Neuron (in vitro differentiated cells): Measurements from ENCODE around the gene PTGR2.

Experiments
- H2AFZ ChIP-seq: one replicate; pipeline ENCODE4 v1.6.1; 2013; ENCODE audit warnings: low read depth, mild to moderate bottlenecking, inconsistent platforms, low read length, moderate library complexity
- H3K27me3 ChIP-seq: one replicate; pipeline ENCODE4 v1.6.1; 2013; ENCODE audit warnings: low read length; ENCODE audit not compliant: insufficient read depth
- H3K36me3 ChIP-seq: one replicate; pipeline ENCODE4 v1.6.1; 2013; ENCODE audit warnings: low read length; ENCODE audit not compliant: insufficient read depth
- H3K4me1 ChIP-seq: one replicate; pipeline ENCODE4 v1.6.1; 2013; ENCODE audit warnings: low read length; ENCODE audit not compliant: insufficient read depth
- H3K4me3 ChIP-seq: 2 replicates; pipeline ENCODE4 v1.5.1; 2013; ENCODE audit warnings: mild to moderate bottlenecking, low read length, moderate library complexity
- H3K9me3 ChIP-seq: one replicate; pipeline ENCODE4 v1.6.1; 2013; ENCODE audit warnings: low read length

The PTGR2 gene

GRCh38 chr14:73851567-73852382 is at the start of gene PTGR2:
TSS of gene PTGR2 (plus strand) at chr14:73851831. CDS start at chr14:73858863, 7,032 bp downstream.
- H3K4me1 ChIP-seq, result peaks cover 6% of the 10 kb centered on the region
- H3K9me3 ChIP-seq, result no peaks in the 10 kb centered on the region

DNA sequence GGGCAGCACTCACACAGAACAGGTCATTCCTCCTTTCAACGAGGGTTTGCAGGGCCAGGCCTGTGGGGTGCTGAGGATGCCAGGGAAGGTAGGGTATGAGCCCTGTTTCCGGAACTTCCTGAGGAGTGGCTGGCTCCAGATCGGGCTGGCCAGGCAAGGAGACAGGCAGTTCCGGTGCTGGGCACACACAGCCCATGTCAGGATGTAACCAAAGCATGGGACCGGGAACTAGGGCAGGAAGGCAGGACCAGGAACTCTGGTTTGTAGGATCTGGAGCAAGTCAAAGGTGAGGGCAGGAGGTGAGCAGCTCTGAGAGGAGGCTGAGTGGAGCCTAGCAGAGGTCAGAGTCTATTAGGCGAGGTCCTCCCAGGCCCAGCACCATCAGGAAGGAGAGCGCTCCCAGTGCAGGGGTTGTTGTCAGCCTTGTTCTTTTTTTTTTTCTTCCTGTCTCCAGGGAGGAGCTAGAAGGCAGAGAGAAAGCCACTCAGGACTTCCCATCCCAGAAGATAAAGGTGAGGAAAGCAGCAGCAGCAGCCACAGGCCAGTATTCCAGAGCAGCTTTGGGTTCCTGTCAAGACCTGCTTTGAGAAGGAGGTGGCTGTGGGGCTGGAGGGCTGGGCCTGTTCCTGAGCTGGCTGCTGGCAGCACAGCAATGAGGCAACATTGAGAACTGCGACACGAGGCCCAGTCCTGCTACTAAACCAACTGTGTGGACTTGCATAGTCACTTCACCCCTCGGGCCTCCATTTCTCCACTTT is 49.0 kb upstream of the PTGR2 start:
- Histone ChIP-seq H3K36me3 (no peaks in the 10 kb centered on the region), H2AFZ (no peak overlapping the region), H3K4me1 (no peaks in the 10 kb centered on the region), H3K27me3 (no peaks in the 10 kb centered on the region), H3K4me3 (no peak overlapping the region), H3K9me3 (no peaks in the 10 kb centered on the region)

More at GRCh38 chr14:73851567-73852382, at the start of gene PTGR2:
- no peaks in the 10 kb centered on the region for H3K36me3 ChIP-seq
- peak within 1 kb of the TSS; percentile 73 for H2AFZ ChIP-seq
- H3K27me3 ChIP-seq, result no peaks in the 10 kb centered on the region
- H3K4me3 ChIP-seq, result peak within 1 kb of the TSS; percentile 90

DNA sequence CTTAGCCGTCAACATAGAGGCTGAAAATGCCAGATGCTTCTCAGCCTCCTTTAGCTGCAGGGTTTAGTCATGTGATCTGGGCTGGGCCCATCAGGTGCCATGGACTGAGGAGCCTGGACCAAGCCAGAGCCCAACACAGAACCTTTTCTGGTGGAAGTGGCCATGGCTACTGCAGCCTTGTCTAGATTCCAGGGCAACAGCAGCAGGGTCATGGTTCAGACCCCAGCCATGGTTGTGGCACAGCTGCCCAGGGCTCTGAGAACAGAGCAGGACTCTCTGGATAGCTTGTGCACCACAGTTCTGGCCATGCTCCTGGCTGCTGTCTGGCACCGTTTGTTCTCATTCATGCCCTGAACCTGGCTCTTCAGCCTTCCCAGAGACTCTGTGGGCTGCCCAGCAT is 47.0 kb upstream of the PTGR2 start:
- Histone ChIP-seq H3K4me1 (no peaks in the 10 kb centered on the region), H3K27me3 (no peaks in the 10 kb centered on the region), H3K9me3 (no peaks in the 10 kb centered on the region), H3K4me3 (no peak overlapping the region), H2AFZ (no peak overlapping the region), H3K36me3 (no peaks in the 10 kb centered on the region)

DNA sequence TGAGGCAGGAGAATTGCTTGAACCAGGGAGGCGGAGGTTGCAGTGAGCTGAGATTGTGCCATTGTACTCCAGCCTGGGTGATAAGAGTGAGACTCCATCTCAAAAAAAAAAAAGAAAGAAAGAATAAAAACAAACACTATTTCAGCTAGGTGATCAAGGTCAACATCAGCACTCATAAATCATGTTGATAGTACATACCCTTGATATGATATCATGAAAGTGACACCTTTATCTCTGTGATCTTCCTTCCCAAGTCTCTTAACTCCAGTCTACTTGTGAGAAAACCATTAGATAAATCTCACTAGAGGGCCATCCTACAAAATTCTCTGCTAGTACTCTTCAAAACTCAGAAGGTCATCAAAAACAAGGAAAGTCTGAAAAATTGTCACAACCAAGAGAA is 44.2 kb upstream of the PTGR2 start:
- Histone ChIP-seq H3K4me3 (no peak overlapping the region), H2AFZ (no peak overlapping the region), H3K9me3 (no peaks in the 10 kb centered on the region), H3K27me3 (no peaks in the 10 kb centered on the region), H3K4me1 (no peaks in the 10 kb centered on the region), H3K36me3 (no peaks in the 10 kb centered on the region)

DNA sequence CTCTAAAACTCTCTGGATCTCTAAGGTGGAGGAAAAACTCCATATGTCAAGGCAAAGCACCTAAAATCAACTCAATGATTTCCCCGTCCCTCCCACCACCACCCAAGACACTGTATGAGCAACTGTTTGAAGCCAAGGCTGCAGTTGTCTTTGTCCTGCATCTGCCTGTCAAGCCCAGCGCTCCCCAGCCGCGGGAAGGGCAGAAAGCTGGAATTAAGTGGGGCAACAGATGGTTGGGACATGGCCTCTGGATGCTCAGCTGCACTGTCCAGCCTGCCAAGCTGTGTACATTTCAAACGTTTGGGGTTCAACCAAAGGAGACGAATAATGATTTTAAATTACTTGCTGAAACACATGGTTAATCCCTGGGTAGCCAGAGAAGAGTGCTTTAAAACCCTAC is 42.2 kb upstream of the PTGR2 start:
- Histone ChIP-seq H2AFZ (no peak overlapping the region), H3K27me3 (no peaks in the 10 kb centered on the region), H3K36me3 (no peaks in the 10 kb centered on the region), H3K4me1 (no peaks in the 10 kb centered on the region), H3K9me3 (no peaks in the 10 kb centered on the region), H3K4me3 (no peak overlapping the region)

DNA sequence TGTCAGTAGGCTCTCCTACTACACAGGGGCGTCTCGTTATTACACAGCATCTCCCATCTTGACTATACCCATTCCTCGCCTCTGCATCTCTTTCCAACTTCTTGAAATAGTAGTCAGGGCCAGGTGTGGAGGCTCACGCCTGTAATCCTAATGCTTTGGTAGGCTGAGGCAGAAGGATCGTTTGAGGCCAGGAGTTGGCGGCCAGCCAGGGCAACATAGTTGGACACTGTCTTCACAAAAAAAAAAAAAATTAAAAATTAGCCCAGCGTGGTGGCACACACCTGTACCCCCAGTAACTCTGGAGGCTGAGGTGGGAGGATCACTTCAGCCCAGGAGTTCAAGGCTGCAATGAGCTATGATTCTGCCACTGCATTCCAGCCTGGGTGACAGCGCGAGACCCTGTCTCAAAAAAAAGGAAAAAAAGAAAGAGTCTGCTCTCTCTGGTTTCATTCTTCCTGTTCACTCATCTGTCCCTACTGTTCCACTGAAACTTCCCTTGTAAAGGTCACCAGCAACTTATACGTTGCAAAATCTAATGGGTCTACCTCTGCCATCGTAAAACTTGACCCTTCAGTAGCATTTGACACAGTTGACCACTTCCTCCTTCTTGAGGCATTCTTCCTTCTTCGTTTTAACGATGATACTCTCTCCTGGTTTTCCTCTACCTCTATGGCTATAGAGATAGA is 41.0 kb upstream of the PTGR2 start:
- no peak overlapping the region for H3K4me3 ChIP-seq
- H3K9me3 ChIP-seq, result no peaks in the 10 kb centered on the region

DNA sequence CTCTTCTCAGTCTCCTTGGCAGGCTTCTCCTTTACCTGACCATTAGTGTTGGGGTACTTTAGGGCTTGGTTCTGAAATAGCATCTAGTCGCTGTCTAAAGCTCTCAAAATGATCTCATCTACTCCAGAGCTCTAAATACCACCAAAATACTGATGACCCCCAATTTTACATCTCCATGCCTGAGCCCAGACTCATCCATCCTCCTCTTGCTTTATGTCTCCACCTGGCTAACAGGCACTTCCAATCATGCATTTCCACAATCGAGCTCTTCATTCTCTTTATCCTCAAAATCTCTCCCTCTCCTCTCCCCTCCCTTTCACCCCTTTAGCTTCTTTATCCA is 40.5 kb upstream of the PTGR2 start:
- Histone ChIP-seq H3K36me3 (no peaks in the 10 kb centered on the region), H3K27me3 (no peaks in the 10 kb centered on the region), H2AFZ (no peak overlapping the region), H3K4me3 (no peak overlapping the region), H3K9me3 (no peaks in the 10 kb centered on the region), H3K4me1 (no peaks in the 10 kb centered on the region)

More for the DNA sequence above, 41.0 kb upstream of the PTGR2 start:
- no peaks in the 10 kb centered on the region for H3K27me3 ChIP-seq
- no peaks in the 10 kb centered on the region for H3K36me3 ChIP-seq
- H3K4me1 ChIP-seq, result no peaks in the 10 kb centered on the region
- H2AFZ ChIP-seq, result no peak overlapping the region

- H3K27me3 ChIP-seq, result no peaks in the 10 kb centered on the region
- H3K4me3 ChIP-seq, result no peak overlapping the region
- no peak overlapping the region for H2AFZ ChIP-seq
- no peaks in the 10 kb centered on the region for H3K9me3 ChIP-seq
- H3K36me3 ChIP-seq, result no peaks in the 10 kb centered on the region
- no peaks in the 10 kb centered on the region for H3K4me1 ChIP-seq
Measured at GRCh38 chr14:73814153-73814552, 37.5 kb upstream of the PTGR2 start.

GRCh38 chr14:73815849-73816248 is 35.8 kb upstream of the PTGR2 start:
- Histone ChIP-seq H3K27me3 (no peaks in the 10 kb centered on the region), H3K36me3 (no peaks in the 10 kb centered on the region), H3K9me3 (no peaks in the 10 kb centered on the region), H2AFZ (no peak overlapping the region), H3K4me1 (no peaks in the 10 kb centered on the region), H3K4me3 (no peak overlapping the region)

GRCh38 chr14:73816393-73816816 is 35.2 kb upstream of the PTGR2 start:
- Histone ChIP-seq H3K9me3 (no peaks in the 10 kb centered on the region), H3K4me3 (no peak overlapping the region), H2AFZ (no peak overlapping the region), H3K27me3 (no peaks in the 10 kb centered on the region), H3K36me3 (no peaks in the 10 kb centered on the region), H3K4me1 (no peaks in the 10 kb centered on the region)

DNA sequence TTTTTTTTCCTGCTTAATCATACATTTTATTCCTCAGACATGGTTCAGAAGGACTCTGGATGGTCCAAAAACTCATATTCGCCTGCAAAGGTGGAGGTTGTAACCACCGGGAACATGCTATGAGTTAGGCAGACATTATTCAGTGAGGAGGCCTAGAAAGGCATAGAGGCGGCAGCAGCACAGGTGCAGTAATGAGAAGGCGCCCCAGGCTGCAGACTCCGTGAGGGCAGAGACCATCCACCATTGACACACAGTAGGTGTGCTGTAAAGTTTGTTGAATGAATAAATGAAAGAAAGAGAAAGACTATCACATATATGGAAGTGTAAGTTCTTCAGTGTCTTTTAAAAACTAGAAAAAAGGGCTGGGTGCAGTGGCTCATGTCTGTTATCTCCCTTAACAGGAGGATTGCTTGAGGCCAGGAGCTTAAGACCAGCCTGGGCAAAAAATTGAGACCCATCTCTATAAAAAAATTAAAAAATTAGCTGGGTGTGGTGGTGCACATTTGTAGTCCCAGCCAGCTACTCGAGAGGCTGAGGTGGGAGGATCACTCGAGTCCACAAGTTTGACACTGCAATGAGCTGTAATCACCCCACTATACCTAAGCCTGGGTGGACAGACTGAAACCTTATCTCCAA is 34.5 kb upstream of the PTGR2 start:
- Histone ChIP-seq H3K4me1 (no peaks in the 10 kb centered on the region), H3K36me3 (no peaks in the 10 kb centered on the region), H2AFZ (no peak overlapping the region), H3K4me3 (no peak overlapping the region), H3K9me3 (no peaks in the 10 kb centered on the region), H3K27me3 (no peaks in the 10 kb centered on the region)

DNA sequence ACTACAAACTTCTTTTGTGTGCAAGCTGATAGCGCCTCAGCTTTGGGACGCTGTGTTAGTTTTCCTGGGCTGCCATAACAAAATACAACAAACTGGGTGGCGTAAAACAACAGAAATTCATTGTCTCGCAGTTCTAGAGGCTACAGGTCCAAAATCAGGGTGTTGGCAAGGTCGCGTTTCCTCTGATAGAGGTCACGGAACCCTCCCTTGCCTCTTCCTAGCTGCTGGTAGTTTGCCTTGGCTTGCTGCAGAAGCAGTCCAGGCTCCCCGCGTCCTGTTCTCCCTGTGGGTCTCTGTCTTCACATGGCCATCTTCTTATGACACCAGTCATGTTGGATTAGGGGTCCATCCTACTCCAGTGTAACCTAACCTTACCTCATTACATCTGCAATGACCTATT is 32.8 kb upstream of the PTGR2 start:
- no peaks in the 10 kb centered on the region for H3K27me3 ChIP-seq
- H2AFZ ChIP-seq, result no peak overlapping the region
- H3K9me3 ChIP-seq, result no peaks in the 10 kb centered on the region
- H3K36me3 ChIP-seq, result no peaks in the 10 kb centered on the region
- H3K4me1 ChIP-seq, result peaks cover 5% of the 10 kb centered on the region
- no peak overlapping the region for H3K4me3 ChIP-seq

DNA sequence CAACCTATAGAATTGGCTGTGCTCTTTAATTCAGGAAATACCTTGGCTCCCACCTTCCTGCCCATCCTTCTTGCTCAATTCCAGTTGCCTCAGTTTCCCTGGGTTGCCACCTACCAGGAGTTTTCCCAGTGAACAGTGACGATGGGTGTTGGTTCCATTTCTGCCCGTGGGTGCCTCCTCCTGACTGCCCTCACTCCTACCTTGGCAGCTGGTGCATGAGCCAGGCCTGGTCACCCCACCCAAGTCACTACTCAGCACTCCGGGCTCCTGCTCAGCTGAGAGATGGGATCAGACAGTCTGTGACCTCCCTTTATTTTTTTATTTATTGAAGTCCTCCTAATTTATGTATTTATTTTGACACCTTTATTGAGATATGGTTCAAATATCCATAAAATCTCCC is 31.0 kb upstream of the PTGR2 start:
- Histone ChIP-seq H2AFZ (no peak overlapping the region), H3K4me1 (peaks cover 5% of the 10 kb centered on the region), H3K36me3 (no peaks in the 10 kb centered on the region), H3K9me3 (no peaks in the 10 kb centered on the region), H3K4me3 (no peak overlapping the region), H3K27me3 (no peaks in the 10 kb centered on the region)
